Endometrial microvascular endothelial cells (primary cell): ENCODE results near the gene TOP3B. TPM values are rescaled to one million over a fixed set of nuclear protein-coding genes. Genes with fewer than 3 reads are reported as not detected.

Source experiments
- in situ Hi-C: cut with HindIII; loops from 2 replicates; pipeline ENCODE4 v1.10.0; 2017; ENCODE audit warnings: low sequenced_read_pairs, low pct_unique_long_range_greater_than_20kb; ENCODE audit errors: inconsistent ontology term
- total RNA-seq: library from RNA; depleted of rRNA; stranded (reverse); fragments of >200 nt; gene quantifications from one replicate; pipeline ENCODE4 v1.2.3, GENCODE V29; 2015; ENCODE audit errors: inconsistent ontology term

TOP3B gene
- total RNA-seq, 1 donor from 2014 or later = 45.5 TPM

- in situ Hi-C loops = no loop called here
Measured at GRCh38 chr22:21967693-21968271, 14.8 kb downstream of the TOP3B start.

DNA sequence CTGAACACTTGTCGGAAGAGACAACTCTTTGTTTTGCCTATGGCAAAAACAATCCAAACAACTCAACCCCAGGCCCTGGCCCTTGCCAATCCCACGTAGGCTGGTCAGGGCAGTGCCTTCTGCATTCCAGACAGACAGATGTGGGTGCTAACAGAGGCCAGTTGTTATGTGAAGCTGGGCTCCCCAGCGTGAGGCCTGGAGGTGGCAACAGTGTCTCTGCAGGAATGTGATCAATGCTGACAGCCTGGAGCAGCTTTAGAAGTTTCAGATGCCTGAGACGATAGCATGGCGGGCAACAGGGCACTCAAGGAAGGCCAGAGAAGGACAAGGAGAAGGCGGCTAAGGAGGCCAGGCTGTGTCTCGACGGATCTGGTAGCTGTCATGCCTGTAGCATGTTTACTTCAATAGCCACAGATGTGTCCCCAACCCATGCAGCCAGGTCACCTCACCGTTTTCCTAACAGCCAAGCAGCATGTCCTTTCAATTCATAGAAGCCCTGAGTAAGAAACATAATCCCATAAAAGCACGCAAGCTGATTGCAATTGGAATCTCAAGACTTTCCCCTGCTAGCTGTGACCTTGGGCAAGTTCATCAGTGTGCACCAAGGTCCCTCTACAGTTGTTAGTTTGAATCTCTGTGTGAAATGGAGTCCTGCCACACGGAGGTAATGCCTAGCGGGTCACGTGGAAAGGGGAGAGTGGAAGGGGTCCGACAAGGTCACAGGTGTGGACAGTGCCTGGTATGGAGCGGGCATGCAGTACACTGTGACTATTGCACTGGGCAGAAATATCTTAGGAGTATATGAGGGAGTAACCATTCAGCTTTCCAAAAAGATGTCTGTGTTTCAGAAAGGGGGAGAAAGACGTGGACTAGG lies 15.7 kb downstream of the TOP3B start:
- in situ Hi-C loops = no loop called here

- in situ Hi-C loops = no loop called here
Measured at GRCh38 chr22:21965762-21966288, 16.8 kb downstream of the TOP3B start.

- in situ Hi-C loops = no loop called here
Measured at GRCh38 chr22:21964918-21965484, 17.6 kb downstream of the TOP3B start.

GRCh38 chr22:21964234-21964633 lies 18.4 kb downstream of the TOP3B start:
- in situ Hi-C loops = no loop called here

- in situ Hi-C loops = no loop called here
Measured at GRCh38 chr22:21963790-21964211, 18.8 kb downstream of the TOP3B start.

- in situ Hi-C loops = no loop called here
Measured at GRCh38 chr22:21963286-21963685, 19.3 kb downstream of the TOP3B start.

DNA sequence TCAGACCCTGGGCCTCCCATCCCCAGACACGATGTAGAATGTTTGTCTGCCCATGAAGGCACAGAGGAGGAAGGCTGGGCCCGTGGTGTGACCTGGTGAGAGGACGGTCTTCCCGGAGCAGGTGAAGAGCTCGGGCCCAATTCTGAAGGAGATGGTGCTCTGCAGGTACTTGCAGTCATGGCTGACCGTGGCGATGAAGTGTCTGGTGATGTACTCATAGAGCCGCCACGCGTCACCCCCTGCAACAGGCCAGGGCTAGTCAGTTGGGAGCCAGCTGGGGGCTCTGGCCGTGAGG lies 20.0 kb downstream of the TOP3B start:
- in situ Hi-C loops = no loop called here

DNA sequence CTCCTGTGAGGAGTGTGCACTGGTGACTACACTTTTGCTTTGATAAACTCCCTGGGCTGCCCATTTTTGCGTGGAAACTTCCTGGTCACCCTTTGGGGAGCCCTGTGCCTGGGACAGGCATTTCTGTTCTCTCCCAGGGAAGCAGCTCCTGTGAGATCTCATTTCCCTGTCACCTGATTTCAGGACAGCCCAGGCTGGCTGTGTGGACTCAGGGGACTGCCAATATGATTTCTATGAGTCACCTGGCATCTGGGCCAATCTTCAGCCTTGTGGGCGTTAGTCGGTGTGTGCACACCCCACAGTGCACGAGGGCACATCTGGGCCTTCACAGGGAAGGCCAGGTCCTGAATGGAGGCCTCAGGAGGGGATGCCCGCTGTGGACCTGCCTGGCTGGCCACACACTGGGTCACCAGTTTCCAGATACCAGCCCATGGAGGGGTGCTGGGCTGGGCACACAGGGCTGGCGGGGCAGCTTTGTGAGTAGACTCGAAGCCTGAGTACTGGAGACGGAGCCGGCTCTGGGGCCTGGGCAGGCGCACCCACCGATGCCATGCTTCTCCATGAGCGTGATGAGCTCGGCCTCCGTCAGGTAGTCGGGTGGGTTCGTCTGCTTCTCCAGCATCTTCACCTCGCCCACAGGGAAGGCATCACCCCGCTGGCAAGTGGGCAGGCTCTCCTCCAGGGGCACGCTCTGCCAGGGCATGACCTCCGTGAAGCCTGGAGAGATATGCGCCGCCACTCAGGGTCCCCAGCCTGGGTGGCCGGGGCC lies 20.5 kb downstream of the TOP3B start:
- in situ Hi-C loops = no loop called here

GRCh38 chr22:21961127-21961867 lies 21.3 kb downstream of the TOP3B start:
- in situ Hi-C loops = no loop called here

DNA sequence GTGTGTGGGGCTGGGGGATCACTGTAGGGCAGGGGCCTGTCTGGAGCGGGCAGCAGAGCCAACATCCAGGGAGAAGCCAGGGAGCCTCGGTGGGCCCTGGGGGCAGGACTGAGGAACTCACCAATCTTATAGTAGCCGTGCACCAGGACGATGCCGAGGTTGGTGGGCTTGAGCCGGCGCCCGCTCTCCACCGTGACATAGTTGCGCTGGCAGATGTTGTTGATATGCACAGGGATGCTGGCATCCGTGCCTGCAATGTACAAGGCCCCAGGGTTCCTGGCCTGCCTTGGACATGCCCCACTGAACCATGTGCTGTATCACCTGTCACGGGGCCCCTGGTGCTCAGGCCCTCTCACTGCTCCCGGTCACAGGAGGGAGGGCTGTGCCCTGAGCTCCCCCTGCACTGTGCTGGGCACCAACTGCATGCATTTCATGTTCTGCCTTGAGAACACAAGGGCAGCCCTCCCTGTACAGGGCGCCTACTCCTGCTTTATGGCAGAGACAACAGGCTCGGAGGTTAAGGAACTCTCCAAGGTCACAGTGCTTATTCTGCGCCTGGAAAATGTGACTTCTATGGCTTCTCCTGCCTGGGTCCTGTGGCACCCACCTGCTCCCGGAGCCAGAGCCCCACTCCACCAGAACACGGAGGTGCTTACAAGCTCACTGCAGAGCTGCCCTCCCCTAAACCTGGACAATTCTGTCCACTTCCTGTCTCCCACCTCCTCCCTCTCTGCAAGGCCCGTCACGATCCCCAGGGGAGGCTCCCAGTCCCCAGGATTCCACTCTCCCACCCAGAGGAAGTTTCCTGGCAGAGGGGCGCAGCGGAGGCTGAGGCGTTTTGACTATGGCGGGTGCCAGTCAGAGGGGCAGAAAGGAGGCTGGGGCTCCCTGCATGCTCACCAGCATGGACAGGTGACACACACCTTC lies 22.1 kb downstream of the TOP3B start:
- in situ Hi-C loops = no loop called here

GRCh38 chr22:21959274-21960074 lies 23.1 kb downstream of the TOP3B start:
- in situ Hi-C loops = no loop called here

DNA sequence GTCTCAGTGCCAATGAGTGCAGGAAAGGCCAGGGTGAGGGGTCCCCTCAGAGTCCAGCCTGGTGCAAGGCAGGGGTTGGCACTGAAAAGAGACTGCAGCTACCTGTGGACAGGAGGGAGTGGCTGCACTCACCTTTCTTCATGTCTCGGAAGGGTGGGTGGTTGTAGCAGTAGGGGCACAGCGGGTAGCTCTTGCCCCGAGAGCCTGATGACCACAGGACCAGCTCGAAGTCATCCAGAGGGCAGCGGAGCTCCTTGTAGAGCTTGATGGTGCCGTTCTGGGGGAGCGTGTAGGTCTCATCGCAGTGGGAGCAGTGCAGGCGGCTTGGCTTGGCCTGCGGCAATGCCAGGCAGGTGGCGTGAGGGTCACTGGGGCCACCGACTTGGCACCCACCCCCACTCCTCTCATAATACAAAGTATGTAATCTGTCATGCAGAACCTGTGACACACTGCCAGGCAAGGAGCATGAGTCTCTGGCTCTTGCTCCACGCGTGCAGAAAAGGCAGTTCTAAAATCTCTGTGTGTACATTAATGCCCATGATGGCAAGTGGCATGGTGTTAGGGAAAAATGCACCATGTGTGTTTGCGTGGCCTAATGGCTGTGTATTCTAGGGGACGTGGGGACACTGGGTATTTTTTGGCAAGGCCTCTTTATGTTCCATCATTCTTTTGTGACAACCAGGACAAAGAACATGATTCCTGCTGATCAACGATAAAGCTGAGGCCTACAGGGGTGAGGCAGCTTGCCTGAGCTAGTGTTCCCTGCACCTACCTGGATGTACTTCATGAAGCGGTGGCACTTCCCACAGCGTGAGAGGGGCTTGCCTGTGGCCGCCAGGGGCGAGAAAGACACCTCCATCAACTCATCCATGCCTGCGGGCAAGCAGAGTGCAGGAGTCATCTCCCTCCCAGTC lies 24.0 kb downstream of the TOP3B start:
- in situ Hi-C loops = no loop called here

DNA sequence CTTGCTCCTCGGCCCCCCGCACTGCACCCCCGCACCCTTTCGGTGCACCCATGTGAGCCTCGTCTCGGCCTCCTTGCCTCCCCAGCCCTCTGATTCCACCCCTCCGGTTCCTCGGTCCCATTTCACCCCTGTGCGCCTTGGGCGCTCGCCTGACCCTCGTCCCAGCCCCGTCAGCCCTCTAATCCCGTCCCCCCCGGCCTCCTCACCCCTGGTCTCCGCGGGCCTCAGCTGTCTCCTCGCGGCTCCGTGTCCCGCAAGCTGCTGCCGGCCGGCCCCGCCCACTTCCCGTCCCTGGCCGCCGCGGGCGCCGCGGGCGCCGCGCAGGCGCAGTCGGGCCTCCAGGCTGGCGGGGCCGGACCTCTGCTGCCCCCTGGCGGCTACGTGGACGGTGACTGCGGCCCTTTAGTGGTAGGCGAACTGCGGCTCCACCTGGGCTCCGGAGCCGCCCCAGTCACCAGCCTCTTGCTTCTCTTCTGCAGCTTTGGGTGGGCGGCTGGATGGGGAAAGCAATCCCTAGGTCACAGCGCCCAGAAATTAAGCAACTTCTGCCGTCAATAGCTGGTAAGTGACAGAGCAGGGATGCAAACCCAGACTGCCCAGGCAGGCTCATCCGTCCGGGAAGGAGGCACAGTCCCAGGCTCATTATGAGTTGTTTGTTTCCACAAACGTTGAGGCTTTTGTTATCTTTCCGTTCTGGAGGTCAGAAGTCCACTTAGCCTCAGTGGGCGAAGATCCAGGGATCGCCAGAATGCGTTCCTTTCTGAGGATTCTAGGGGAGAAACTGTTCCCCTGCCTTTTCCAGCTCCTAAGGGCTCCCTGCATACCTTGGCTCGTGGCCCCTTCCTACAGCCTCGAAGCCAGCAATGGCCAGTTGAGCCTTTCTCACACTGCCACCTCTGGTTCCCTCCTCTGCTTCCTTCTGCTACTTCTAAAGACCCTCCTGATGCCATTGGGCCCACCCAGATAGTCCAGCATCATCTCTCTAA lies 29.7 kb downstream of the TOP3B start, which contains the start of gene PPM1F:
Gene PPM1F (minus strand): TSS at position 263 of the 986 bp plus-strand sequence. CDS start 6,800 bp downstream, outside the sequence.
- in situ Hi-C loops = no loop called here

GRCh38 chr22:21951931-21952465 lies 30.6 kb downstream of the TOP3B start:
- in situ Hi-C loops = no loop called here
